ENCODE results near the gene MFAP3L.
"Not testable (repeated sequence)": the region's sequence is repeated elsewhere in the genome, so short reads cannot be mapped to it uniquely, and the experiment has no call there.

The MFAP3L gene

GRCh38 chr4:170026253-170027021 lies at the start of gene MFAP3L:
Gene MFAP3L (minus strand): TSS chr4:170026395. CDS start chr4:170005877, 20,518 bp downstream.
- DNase-seq, result peak; percentile 44 to 74 (median 48)

GRCh38 chr4:170071196-170071595 lies 45.0 kb upstream of the MFAP3L start:
- no peak for DNase-seq

- no peak for DNase-seq
These were observed 42.4 kb upstream of the MFAP3L start for GRCh38 chr4:170068438-170069128.

GRCh38 chr4:170059421-170059820 lies 33.2 kb upstream of the MFAP3L start:
- no peak for DNase-seq

- no peak for DNase-seq
These were observed 32.6 kb upstream of the MFAP3L start for GRCh38 chr4:170058826-170059225.

- DNase-seq, result no peak
These were observed 31.7 kb upstream of the MFAP3L start for GRCh38 chr4:170057866-170058265.

- no peak for DNase-seq
These were observed 26.7 kb upstream of the MFAP3L start for GRCh38 chr4:170052919-170053318.

- DNase-seq, result no peak
These were observed 25.2 kb upstream of the MFAP3L start for GRCh38 chr4:170051402-170051801.

GRCh38 chr4:170049766-170050165 lies 23.6 kb upstream of the MFAP3L start:
- no peak for DNase-seq

GRCh38 chr4:170047771-170048354 lies 21.7 kb upstream of the MFAP3L start:
- DNase-seq, result peak in 3 of 4 experiments; percentile 7 to 41 (median 11)

GRCh38 chr4:170046156-170046555 lies 20.0 kb upstream of the MFAP3L start:
- not testable (repeated sequence) for DNase-seq

- no peak for DNase-seq
These were observed 14.0 kb upstream of the MFAP3L start for GRCh38 chr4:170040031-170040680.

- no peak for DNase-seq
These were observed 12.6 kb upstream of the MFAP3L start for GRCh38 chr4:170038769-170039168.

GRCh38 chr4:170038232-170038631 lies 12.0 kb upstream of the MFAP3L start:
- no peak for DNase-seq

GRCh38 chr4:170037481-170037880 lies 11.3 kb upstream of the MFAP3L start:
- DNase-seq, result no peak

GRCh38 chr4:170035845-170036244 lies 9.7 kb upstream of the MFAP3L start:
- DNase-seq, result no peak

GRCh38 chr4:170035231-170035630 lies 9.0 kb upstream of the MFAP3L start:
- no peak for DNase-seq

GRCh38 chr4:170033999-170034398 lies 7.8 kb upstream of the MFAP3L start:
- DNase-seq, result no peak

- no peak for DNase-seq
These were observed 3.9 kb upstream of the MFAP3L start for GRCh38 chr4:170030121-170030520.

- peak; percentile 76 to 90 (median 80) for DNase-seq
These were observed 1.1 kb upstream of the MFAP3L start for GRCh38 chr4:170027181-170027829.

- no peak for DNase-seq
These were observed 507 bp downstream of the MFAP3L start for GRCh38 chr4:170025523-170026252.

GRCh38 chr4:170022211-170022610 lies 4.0 kb downstream of the MFAP3L start:
- no peak for DNase-seq
